Esophagus squamous epithelium (tissue), 5 donors: ENCODE measurements around the gene AMIGO2. TPM values are rescaled to one million over a fixed set of nuclear protein-coding genes. Genes with fewer than 3 reads are reported as not detected.
"Not testable (repeated sequence)": the region's sequence is repeated elsewhere in the genome, so short reads cannot be mapped to it uniquely, and the experiment has no call there.

Source experiments
- DNase-seq: peaks from one replicate; lab custom pipeline; 2025; lab: John Stamatoyannopoulos, UW
- H3K27ac ChIP-seq, 4 donors: fragments of 200-600 bp; sonication (generic); one replicate each; pipeline ENCODE4 v1.5.1; 2016 to 2019; ENCODE audit warnings: mild to moderate bottlenecking in 1 of 4
- H3K27me3 ChIP-seq, 4 donors: fragments of 200-600 bp; sonication (generic); 1 replicate in 3 of 4; 2 replicates in 1 of 4; pipeline versions ENCODE4 v1.5.1 to v1.6.0; 2017 to 2021; ENCODE audit warnings: antibody characterized with exemption in 1 of 4
- H3K36me3 ChIP-seq, 3 donors: fragments of 200-600 bp; sonication (generic); one replicate each; pipeline ENCODE4 v1.5.1; 2016 to 2019
- H3K4me1 ChIP-seq, 3 donors: fragments of 200-600 bp; sonication (generic); one replicate each; pipeline ENCODE4 v1.5.1; 2017 to 2019
- H3K4me3 ChIP-seq, 4 donors: fragments of 200-600 bp; sonication (generic); 1 replicate in 3 of 4; 2 replicates in 1 of 4; pipeline ENCODE4 v1.5.1; 2016 to 2019; ENCODE audit warnings: mild to moderate bottlenecking in 2 of 4, moderate library complexity in 1 of 4
- H3K9me3 ChIP-seq, 3 donors: fragments of 200-600 bp; sonication (generic); one replicate each; pipeline ENCODE4 v1.5.1; 2016 to 2019
- POLR2A ChIP-seq, 4 donors: fragments of 450-650 bp; IDR thresholded peaks; one replicate each; pipeline ENCODE4 v1.6.1; 2017; ENCODE audit warnings: antibody characterized with exemption in 4 of 4, mild to moderate bottlenecking in 4 of 4, moderate library complexity in 3 of 4
- WGBS, 2 donors: methylation state at CpG; one replicate each; pipeline ENCODE4 v1.1.5; 2018; 5-methylcytosine and 5-hydroxymethylcytosine counted together
- intact Hi-C: fragments of 100-400 bp; cut with DNase I; formaldehyde crosslinking; loops from one replicate; pipeline ENCODE4 v1.15.0; 2022
- total RNA-seq, 4 donors: library from RNA; depleted of rRNA; stranded (reverse); fragments of >200 nt; gene quantifications; one replicate each; pipeline ENCODE4 v1.1.0, GENCODE V29; 2016
- TF ChIP-seq, protein P1 (sequence below), 6 experiments: fragments of 450-650 bp in 4 of 6; fragments of 200-600 bp in 2 of 6; sonication (generic) in 2 of 6; IDR thresholded peaks; one replicate each; pipeline ENCODE4 v1.5.1; 2016 to 2019; ENCODE audit warnings: antibody characterized with exemption in 6 of 6, mild to moderate bottlenecking in 4 of 6, moderate library complexity in 4 of 6
- donor health status: DM: yes; HTN: yes; CAD: no.

AMIGO2 gene
- total RNA-seq, 4 donors from 2014 or later, result 1.6 to 4.8 (median 2.9) TPM

DNA sequence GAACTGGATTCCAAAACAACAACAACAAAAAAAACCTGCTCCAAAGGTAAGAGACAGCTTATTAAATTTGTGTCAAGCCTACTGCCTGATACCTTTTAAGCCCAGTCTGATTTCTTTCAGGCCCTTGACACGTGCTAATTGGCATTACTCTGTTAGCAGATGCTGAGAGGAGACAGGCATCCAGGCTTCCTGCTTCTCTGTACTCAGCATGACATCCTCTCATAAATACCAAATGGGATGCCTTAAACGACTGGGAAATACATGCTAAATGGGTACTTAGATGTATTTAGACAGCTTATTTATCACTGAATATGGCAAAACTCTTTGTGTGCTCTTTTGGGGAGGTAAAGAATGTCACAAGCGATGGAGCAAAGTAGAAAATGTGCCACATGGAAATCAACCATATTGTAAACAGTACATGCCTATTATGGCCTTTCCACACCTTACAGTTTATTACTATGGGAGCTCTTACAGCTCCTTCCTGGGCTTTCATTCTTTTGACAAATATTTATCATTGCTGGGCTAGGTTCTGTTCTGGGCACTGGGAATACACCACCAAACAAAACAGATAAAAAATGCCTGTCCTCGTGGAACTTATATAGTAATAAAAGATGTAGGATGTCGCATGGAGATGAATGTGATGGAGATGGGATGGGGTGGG, 11.9 kb downstream of the AMIGO2 start:
- WGBS, 2 donors, result 72 to 73% methylated on average over 4 to 5 of the region's 5 CpGs
- intact Hi-C loops, result no loop called here
- H3K27ac ChIP-seq, result no peak overlapping the region

DNA sequence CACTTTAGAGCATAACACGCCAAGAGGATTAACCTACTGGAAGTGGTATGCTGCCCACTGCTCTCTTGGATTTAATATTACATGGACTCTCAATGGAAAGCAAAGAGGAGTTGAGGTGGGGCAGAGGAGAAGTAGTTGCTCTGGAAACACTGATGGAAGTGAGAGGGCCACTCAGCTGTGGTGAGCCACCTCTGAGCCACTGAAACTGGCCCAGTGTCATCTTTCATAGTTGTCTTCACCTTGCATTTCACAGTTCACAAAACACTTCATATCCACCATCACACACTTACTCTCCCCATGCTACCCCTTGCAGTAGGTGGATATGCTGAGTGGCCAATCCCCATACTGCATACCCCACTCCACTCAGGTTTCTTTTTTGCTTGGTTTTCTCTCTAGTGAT, 12.6 kb downstream of the AMIGO2 start:
- DNase-seq, result no peak
- Histone ChIP-seq H3K27ac (no peak overlapping the region), H3K4me3 (no peak overlapping the region), H3K36me3 (no peaks in the 10 kb centered on the region), H3K9me3 (no peaks in the 10 kb centered on the region), H3K27me3 (no peaks in the 10 kb centered on the region), H3K4me1 (peaks cover 0 to 15% (median 0%) of the 10 kb centered on the region in 3 donors)
- TF ChIP-seq, protein P1, sequence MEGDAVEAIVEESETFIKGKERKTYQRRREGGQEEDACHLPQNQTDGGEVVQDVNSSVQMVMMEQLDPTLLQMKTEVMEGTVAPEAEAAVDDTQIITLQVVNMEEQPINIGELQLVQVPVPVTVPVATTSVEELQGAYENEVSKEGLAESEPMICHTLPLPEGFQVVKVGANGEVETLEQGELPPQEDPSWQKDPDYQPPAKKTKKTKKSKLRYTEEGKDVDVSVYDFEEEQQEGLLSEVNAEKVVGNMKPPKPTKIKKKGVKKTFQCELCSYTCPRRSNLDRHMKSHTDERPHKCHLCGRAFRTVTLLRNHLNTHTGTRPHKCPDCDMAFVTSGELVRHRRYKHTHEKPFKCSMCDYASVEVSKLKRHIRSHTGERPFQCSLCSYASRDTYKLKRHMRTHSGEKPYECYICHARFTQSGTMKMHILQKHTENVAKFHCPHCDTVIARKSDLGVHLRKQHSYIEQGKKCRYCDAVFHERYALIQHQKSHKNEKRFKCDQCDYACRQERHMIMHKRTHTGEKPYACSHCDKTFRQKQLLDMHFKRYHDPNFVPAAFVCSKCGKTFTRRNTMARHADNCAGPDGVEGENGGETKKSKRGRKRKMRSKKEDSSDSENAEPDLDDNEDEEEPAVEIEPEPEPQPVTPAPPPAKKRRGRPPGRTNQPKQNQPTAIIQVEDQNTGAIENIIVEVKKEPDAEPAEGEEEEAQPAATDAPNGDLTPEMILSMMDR (IDR thresholded peaks at IDR 0.05), result no peak
- TF ChIP-seq POLR2A (IDR thresholded peaks at IDR 0.05), result no peak
- intact Hi-C loops, result no loop called here
- 82 to 89% methylated on average over 1 of the region's 1 CpG for WGBS, 2 donors

More for the DNA sequence above, 11.9 kb downstream of the AMIGO2 start:
- H3K9me3 ChIP-seq, result no peaks in the 10 kb centered on the region
- no peaks in the 10 kb centered on the region for H3K27me3 ChIP-seq
- no peaks in the 10 kb centered on the region for H3K36me3 ChIP-seq
- H3K4me3 ChIP-seq, result no peak overlapping the region
- peaks cover 0 to 15% (median 0%) of the 10 kb centered on the region in 3 donors for H3K4me1 ChIP-seq
- TF ChIP-seq POLR2A (IDR thresholded peaks at IDR 0.05), result no peak
- TF ChIP-seq, protein P1 (IDR thresholded peaks at IDR 0.05), result no peak
- DNase-seq, result no peak

DNA sequence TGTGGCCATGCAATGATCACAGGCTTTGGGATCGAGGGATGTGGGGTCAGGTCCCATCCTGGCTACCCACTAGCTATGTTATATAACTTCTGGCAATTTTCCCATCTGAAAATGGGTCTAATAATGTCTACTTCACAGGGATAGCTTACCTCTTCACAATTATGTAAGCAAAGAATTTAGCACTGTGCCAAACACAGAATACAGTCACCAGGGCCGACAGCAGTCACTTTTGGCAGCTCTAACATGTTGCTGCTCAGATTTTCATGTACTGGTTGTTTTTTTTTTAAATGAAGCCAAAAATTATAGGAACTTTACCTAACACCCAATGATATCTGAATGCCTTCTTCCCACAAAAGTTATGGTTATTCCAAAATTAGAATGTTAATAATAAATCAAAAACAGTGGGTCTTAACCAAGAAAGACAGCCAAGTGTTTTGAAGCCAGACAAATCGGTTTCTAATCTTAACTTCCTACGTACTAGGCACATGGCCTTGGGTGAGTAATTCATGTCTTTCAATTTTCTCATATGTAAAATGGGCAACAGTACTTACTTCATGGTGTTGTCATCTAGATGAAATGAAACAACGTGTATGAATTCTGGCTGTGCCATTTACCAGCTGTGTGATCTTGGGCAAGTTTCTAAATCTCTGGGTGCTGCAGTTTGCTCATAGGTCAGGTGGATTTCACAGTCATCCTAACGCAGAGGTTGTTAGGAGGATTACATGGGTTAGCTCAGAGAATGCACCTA, 13.3 kb downstream of the AMIGO2 start:
- no peak for DNase-seq
- H3K36me3 ChIP-seq, result no peaks in the 10 kb centered on the region
- no peaks in the 10 kb centered on the region for H3K9me3 ChIP-seq
- intact Hi-C loops, result no loop called here
- TF ChIP-seq, protein P1 (IDR thresholded peaks at IDR 0.05), result no peak
- no peak for TF ChIP-seq POLR2A (IDR thresholded peaks at IDR 0.05)
- H3K4me3 ChIP-seq, result no peak overlapping the region
- H3K27ac ChIP-seq, result no peak overlapping the region
- H3K27me3 ChIP-seq, result no peaks in the 10 kb centered on the region
- H3K4me1 ChIP-seq, result peaks cover 0 to 15% (median 0%) of the 10 kb centered on the region in 3 donors
- WGBS, 2 donors, result 39% methylated on average over 6 of the region's 6 CpGs

DNA sequence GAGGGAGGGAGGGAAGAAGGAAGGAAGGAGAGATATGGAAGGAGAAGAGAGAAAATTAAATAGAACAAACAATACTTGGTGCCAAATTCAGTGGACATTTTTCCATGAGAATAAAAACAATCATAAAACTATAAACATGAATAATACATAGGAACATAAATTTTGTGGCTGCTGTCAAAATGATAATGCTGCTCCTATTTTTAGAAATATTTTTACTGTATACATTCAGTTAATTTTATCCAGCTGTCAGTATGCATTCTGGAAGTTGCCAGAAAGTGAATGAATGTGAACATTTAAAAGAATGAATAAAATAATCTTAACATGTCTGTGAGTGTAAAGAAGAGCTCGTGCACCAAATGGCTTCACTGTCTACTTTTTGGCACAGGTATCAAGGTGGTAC, 14.2 kb downstream of the AMIGO2 start:
- Histone ChIP-seq H3K4me1 (peaks cover 0 to 13% (median 0%) of the 10 kb centered on the region in 3 donors), H3K9me3 (no peaks in the 10 kb centered on the region), H3K27me3 (no peaks in the 10 kb centered on the region), H3K36me3 (no peaks in the 10 kb centered on the region), H3K27ac (no peak overlapping the region), H3K4me3 (no peak overlapping the region)
- intact Hi-C loops, result no loop called here
- DNase-seq, result no peak
- 68 to 77% methylated on average over 1 of the region's 1 CpG for WGBS, 2 donors
- no peak for TF ChIP-seq POLR2A (IDR thresholded peaks at IDR 0.05)

DNA sequence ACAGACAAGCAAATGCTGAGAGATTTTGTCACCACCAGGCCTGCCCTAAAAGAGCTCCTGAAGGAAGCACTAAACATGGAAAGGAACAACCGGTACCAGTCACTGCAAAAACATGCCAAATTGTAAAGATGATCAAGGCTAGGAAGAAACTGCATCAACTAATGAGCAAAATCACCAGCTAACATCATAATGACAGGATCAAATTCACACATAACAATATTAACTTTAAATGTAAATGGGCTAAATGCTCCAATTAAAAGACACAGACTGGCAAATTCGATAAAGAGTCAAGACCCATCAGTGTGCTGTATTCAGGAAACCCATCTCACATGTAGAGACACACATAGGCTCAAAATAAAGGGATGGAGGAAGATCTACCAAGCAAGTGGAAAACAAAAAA, 21.1 kb downstream of the AMIGO2 start:
- H3K27me3 ChIP-seq, H3K27ac ChIP-seq, DNase-seq, H3K4me1 ChIP-seq, H3K36me3 ChIP-seq, intact Hi-C loops, H3K9me3 ChIP-seq, H3K4me3 ChIP-seq: not testable (repeated sequence)
- WGBS, 2 donors, result 83 to 85% methylated on average over 1 to 2 of the region's 2 CpGs

- H3K36me3 ChIP-seq, H3K4me1 ChIP-seq, DNase-seq, intact Hi-C loops, H3K27me3 ChIP-seq, H3K9me3 ChIP-seq, H3K27ac ChIP-seq, H3K4me3 ChIP-seq: not testable (repeated sequence)
- 80 to 85% methylated on average over 1 to 11 of the region's 12 CpGs for WGBS, 2 donors
Measured at GRCh38 chr12:47056944-47057343, 22.8 kb downstream of the AMIGO2 start.

GRCh38 chr12:47055856-47056255, 23.9 kb downstream of the AMIGO2 start:
- H3K27me3 ChIP-seq, intact Hi-C loops, H3K4me3 ChIP-seq, H3K4me1 ChIP-seq, H3K36me3 ChIP-seq, H3K27ac ChIP-seq, DNase-seq: not testable (repeated sequence)
- 55 to 64% methylated on average over 1 to 3 of the region's 3 CpGs for WGBS, 2 donors
- peaks cover 0 to 13% (median 10%) of the 10 kb centered on the region in 3 donors for H3K9me3 ChIP-seq
